GM21526 (cell line): ENCODE results near the gene VEGFD.

Experiments used
- ATAC-seq: cut with Tn5 transposase; IDR thresholded peaks from one replicate; pipeline ENCODE4 v1.9.1; 2021; ENCODE audit warnings: moderate library complexity; ENCODE audit not compliant: unreplicated experiment, low FRiP score

The VEGFD gene

GRCh38 chrX:15384304-15384703 is at the start of gene VEGFD:
Gene VEGFD, minus strand, starts transcription at chrX:15384413. Its CDS starts 467 bp downstream, at chrX:15383946.
- no peak for ATAC-seq

- no peak for ATAC-seq
Observed at GRCh38 chrX:15430584-15430983, 46.4 kb upstream of the VEGFD start.

GRCh38 chrX:15430076-15430475 is 45.9 kb upstream of the VEGFD start:
- no peak for ATAC-seq

- no peak for ATAC-seq
Observed at GRCh38 chrX:15425024-15425423, 40.8 kb upstream of the VEGFD start.

- no peak for ATAC-seq
Observed at GRCh38 chrX:15418707-15419181, 34.5 kb upstream of the VEGFD start.

GRCh38 chrX:15418041-15418706 is 34.0 kb upstream of the VEGFD start:
- ATAC-seq: no peak

- no peak for ATAC-seq
Observed at GRCh38 chrX:15416133-15416993, 32.1 kb upstream of the VEGFD start.

- ATAC-seq: no peak
Observed at GRCh38 chrX:15413101-15413500, 28.9 kb upstream of the VEGFD start.

GRCh38 chrX:15410947-15411346 is 26.7 kb upstream of the VEGFD start:
- ATAC-seq: no peak

- ATAC-seq: no peak
Observed at GRCh38 chrX:15410430-15410829, 26.2 kb upstream of the VEGFD start.

GRCh38 chrX:15405846-15406245 is 21.6 kb upstream of the VEGFD start:
- no peak for ATAC-seq

GRCh38 chrX:15404401-15405096 is 20.3 kb upstream of the VEGFD start:
- no peak for ATAC-seq

GRCh38 chrX:15401378-15401777 is 17.2 kb upstream of the VEGFD start:
- ATAC-seq: no peak

- no peak for ATAC-seq
Observed at GRCh38 chrX:15399962-15400391, 15.8 kb upstream of the VEGFD start.

GRCh38 chrX:15398874-15399273 is 14.7 kb upstream of the VEGFD start:
- no peak for ATAC-seq

GRCh38 chrX:15395789-15396188 is 11.6 kb upstream of the VEGFD start:
- no peak for ATAC-seq

- no peak for ATAC-seq
Observed at GRCh38 chrX:15391850-15392249, 7.6 kb upstream of the VEGFD start.

- ATAC-seq: no peak
Observed at GRCh38 chrX:15382813-15383212, 1.4 kb downstream of the VEGFD start.

- no peak for ATAC-seq
Observed at GRCh38 chrX:15376956-15377355, 7.3 kb downstream of the VEGFD start.

- ATAC-seq: no peak
Observed at GRCh38 chrX:15373976-15374375, 10.2 kb downstream of the VEGFD start.
